Type B pancreatic cell (in vitro differentiated cells): Measurements from ENCODE around the gene RNF4. TPM values are rescaled to one million over a fixed set of nuclear protein-coding genes. Genes with fewer than 3 reads are reported as not detected.

ENCODE experiments used
- DNase-seq: peaks from one replicate; pipeline ENCODE4 v3.0.0; 2021; ENCODE audit warnings: mixed read lengths; ENCODE audit not compliant: unreplicated experiment; ENCODE audit errors: extremely low spot score
- H3K27ac Mint-ChIP-seq: 2 replicates; pipeline ENCODE4 v1.8.0; 2021; ENCODE audit warnings: mild to moderate bottlenecking, mixed read lengths
- H3K27me3 Mint-ChIP-seq: 2 replicates; pipeline ENCODE4 v1.8.0; 2021; ENCODE audit warnings: mixed read lengths
- H3K36me3 Mint-ChIP-seq: 2 replicates; pipeline ENCODE4 v1.8.0; 2021; ENCODE audit warnings: mixed read lengths
- H3K4me1 Mint-ChIP-seq: one replicate; pipeline ENCODE4 v1.8.0; 2021; ENCODE audit warnings: mixed read lengths; ENCODE audit not compliant: unreplicated experiment
- H3K4me3 Mint-ChIP-seq: 2 replicates; pipeline ENCODE4 v1.8.0; 2021; ENCODE audit warnings: mild to moderate bottlenecking, mixed read lengths
- H3K9me3 Mint-ChIP-seq: 2 replicates; pipeline ENCODE4 v1.8.0; 2021; ENCODE audit warnings: mixed read lengths
- CTCF ChIP-seq: fragments of 200-600 bp; sonication (generic); conservative IDR thresholded peaks from 2 replicates; pipeline ENCODE4 v1.5.0; 2021; ENCODE audit warnings: antibody characterized with exemption, mild to moderate bottlenecking
- total RNA-seq: library from RNA; stranded (reverse); gene quantifications from 2 replicates; pipeline ENCODE4 v1.2.1, GENCODE V29; 2021; ENCODE audit warnings: low replicate concordance

RNF4 gene
- total RNA-seq, 1 donor from 2014 or later: 61.4 TPM

- Mint-ChIP-seq H3K27me3 (peaks cover 7% of the 10 kb centered on the region), H3K9me3 (no peaks in the 10 kb centered on the region), H3K36me3 (no peaks in the 10 kb centered on the region), H3K4me1 (no peaks in the 10 kb centered on the region), H3K4me3 (no peak overlapping the region), H3K27ac (no peak overlapping the region)
- DNase-seq: no peak
- TF ChIP-seq CTCF: no peak
Observed at GRCh38 chr4:2434420-2434819, 34.5 kb upstream of the RNF4 start.

DNA sequence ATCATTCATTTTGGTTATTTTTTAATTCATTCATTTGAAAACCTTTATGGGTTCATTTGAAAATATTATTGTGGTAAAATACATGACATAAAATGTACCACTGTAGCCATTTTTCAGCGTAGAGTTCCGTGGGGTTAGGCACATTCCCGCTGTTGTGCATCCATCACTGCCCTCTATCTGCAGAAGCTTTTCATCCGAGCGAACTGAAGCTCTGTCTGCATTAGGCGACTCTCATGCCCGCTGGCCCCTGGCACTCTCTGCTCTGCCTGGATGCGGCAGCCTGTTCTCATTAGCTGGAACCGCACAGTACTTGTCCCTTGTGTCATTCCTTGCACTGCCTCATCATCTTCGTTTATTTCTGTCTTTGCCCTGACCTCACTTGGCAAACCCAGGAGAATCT is 32.6 kb upstream of the RNF4 start:
- H3K27me3 Mint-ChIP-seq: peaks cover 7% of the 10 kb centered on the region
- H3K9me3 Mint-ChIP-seq: no peaks in the 10 kb centered on the region
- no peaks in the 10 kb centered on the region for H3K36me3 Mint-ChIP-seq
- no peak overlapping the region for H3K4me3 Mint-ChIP-seq
- no peak overlapping the region for H3K27ac Mint-ChIP-seq
- no peak for DNase-seq
- H3K4me1 Mint-ChIP-seq: no peaks in the 10 kb centered on the region
- no peak for TF ChIP-seq CTCF

DNA sequence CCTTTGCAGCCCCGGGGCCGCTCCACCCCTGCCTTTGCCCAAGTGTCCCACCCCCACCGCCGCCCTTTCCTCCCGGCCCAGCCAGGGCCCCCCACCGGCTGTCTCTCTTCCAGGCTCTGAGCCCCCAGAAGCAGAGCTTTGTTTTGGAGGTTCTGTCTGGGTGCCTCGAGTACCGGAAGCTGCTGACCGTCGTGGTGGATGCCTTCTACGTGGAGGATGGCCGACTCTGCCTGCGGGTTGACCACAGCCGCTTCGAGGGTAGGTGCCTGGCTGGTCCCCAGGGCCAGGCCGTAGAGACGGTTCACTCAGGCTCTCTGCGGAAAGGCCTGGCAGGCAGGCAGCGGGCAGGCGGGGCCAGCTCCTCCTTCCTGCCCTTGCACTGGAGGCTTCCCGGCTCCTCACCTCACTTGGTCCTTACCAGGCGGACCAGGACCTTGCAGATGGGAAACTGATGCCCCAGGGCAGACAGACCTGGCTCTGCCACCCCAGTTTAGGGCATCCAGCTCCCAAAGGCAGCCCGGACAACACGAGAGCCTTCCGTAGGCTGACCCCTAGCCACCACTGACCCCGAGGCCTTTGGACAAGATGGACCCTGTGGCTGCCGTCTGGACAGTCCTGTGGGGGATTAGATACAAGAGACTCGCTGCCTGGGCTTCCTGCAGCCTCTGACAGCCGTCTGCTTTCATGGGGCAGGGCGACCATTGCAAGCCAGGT is 32.0 kb upstream of the RNF4 start:
- Mint-ChIP-seq H3K27me3 (peaks cover 7% of the 10 kb centered on the region), H3K9me3 (no peaks in the 10 kb centered on the region), H3K36me3 (no peaks in the 10 kb centered on the region), H3K4me3 (no peak overlapping the region), H3K4me1 (no peaks in the 10 kb centered on the region), H3K27ac (no peak overlapping the region)
- TF ChIP-seq CTCF: no peak
- DNase-seq: no peak

DNA sequence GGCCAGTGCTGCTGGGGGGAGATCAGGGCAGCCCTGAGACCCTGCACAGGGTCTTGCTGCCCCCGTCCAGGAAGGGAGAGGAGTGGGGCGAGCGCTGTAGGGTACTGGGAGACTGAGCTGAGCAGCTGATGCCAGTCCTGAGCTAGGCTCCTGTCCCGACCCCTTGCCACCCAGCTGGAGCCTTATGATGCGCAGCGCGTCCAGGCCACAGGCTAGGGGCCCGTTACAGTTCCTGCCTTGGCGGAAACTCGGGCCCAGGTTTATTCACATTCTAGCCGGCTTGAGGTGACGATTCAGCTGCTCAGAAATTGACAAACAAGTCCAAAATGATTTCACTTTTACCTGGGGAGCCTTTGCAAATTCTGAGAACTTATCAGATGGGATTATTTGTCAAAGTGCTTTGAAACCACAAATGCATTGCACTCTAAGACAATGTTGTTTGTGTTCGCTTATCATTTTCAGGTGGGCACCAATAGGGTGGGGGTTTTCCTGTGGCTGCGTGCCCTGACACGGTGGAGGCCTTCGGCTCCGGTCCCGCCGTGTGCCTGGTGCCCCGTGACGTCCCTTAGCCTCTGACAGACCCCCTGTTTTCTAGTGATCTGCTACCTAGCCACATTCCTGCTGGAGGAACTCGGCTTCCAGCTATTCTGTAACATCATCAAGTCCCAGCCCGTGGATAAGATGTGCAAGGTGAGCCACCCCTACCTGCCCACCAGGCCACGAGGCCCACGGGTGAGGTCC is 31.3 kb upstream of the RNF4 start:
- no peaks in the 10 kb centered on the region for H3K9me3 Mint-ChIP-seq

More for the DNA sequence above, 31.3 kb upstream of the RNF4 start:
- Mint-ChIP-seq H3K4me3 (no peak overlapping the region), H3K36me3 (no peaks in the 10 kb centered on the region), H3K27ac (no peak overlapping the region), H3K4me1 (no peaks in the 10 kb centered on the region), H3K27me3 (peaks cover 7% of the 10 kb centered on the region)
- no peak for TF ChIP-seq CTCF
- DNase-seq: no peak
